SK-N-SH (cell line): Measurements from ENCODE around the gene CXCL3. TPM values are rescaled to one million over a fixed set of nuclear protein-coding genes. Genes with fewer than 3 reads are reported as not detected.

ENCODE experiments used
- CTCF ChIA-PET: fragments of 300-600, 350-600 bp; formaldehyde crosslinking; extraction: SDS; loops from one replicate; lab custom pipeline; 2021; lab: Yijun Ruan, JAX
- POLR2A ChIA-PET: fragments of 350-600 bp; sonication (Branson Sonifier 250); formaldehyde crosslinking; extraction: SDS; loops from one replicate; lab custom pipeline; 2020; ENCODE audit warnings: antibody characterized with exemption, inconsistent platforms; lab: Yijun Ruan, JAX
- DNase-seq: peaks from one replicate; pipeline ENCODE4 v3.0.0; 2012
- H2AFZ ChIP-seq: fragments of 200-600 bp; sonication (generic); 2 replicates; pipeline ENCODE4 v1.8.1; 2016; ENCODE audit warnings: antibody characterized with exemption, mild to moderate bottlenecking, low read depth
- H3F3A ChIP-seq: fragments of 200-600 bp; sonication (generic); replicated peaks from 2 replicates; pipeline ENCODE3; 2016; ENCODE audit warnings: antibody characterized with exemption, mild to moderate bottlenecking; ENCODE audit not compliant: insufficient read depth
- H3K27ac ChIP-seq, 2 experiments: fragments of 200-500 bp in 1 of 2; fragments of 200-600 bp in 1 of 2; sonication (Bioruptor generic) in 1 of 2; sonication (generic), shearing (Covaris generic) in 1 of 2; 2 replicates each; pipeline versions ENCODE4 v1.5.1 to v1.6.1; 2014 to 2016; ENCODE audit warnings: low read depth in 2 of 2, inconsistent platforms in 1 of 2, low read length in 1 of 2, mild to moderate bottlenecking in 1 of 2, mixed read lengths in 1 of 2
- H3K27me3 ChIP-seq: fragments of 200-600 bp; sonication (generic), shearing (Covaris generic); 2 replicates; pipeline ENCODE4 v1.6.1; 2016; ENCODE audit warnings: mixed run types; ENCODE audit not compliant: insufficient read depth
- H3K36me3 ChIP-seq, 2 experiments: fragments of 200-500 bp in 1 of 2; fragments of 200-600 bp in 1 of 2; sonication (Bioruptor generic) in 1 of 2; sonication (generic) in 1 of 2; replicated peaks in 1 of 2; 2 replicates each; pipeline versions ENCODE3 to v1.5.1; 2014 to 2016; ENCODE audit warnings: low read length in 1 of 2, mild to moderate bottlenecking in 1 of 2; ENCODE audit not compliant: insufficient read depth in 2 of 2, control insufficient read depth in 1 of 2
- H3K4me1 ChIP-seq, 2 experiments: fragments of 200-500 bp in 1 of 2; fragments of 200-600 bp in 1 of 2; sonication (Bioruptor generic) in 1 of 2; sonication (generic), shearing (Covaris generic) in 1 of 2; 2 replicates each; pipeline versions ENCODE4 v1.5.1 to v1.6.1; 2014 to 2016; ENCODE audit warnings: low read depth in 1 of 2, low read length in 1 of 2, mixed run types in 1 of 2; ENCODE audit not compliant: insufficient read depth in 2 of 2, control insufficient read depth in 1 of 2
- H3K4me2 ChIP-seq: fragments of 200-600 bp; sonication (generic), shearing (Covaris generic); 2 replicates; pipeline ENCODE4 v1.6.1; 2017; ENCODE audit warnings: mixed run types
- H3K4me3 ChIP-seq, 2 experiments: fragments of 200-500 bp in 1 of 2; fragments of 200-600 bp in 1 of 2; sonication (Bioruptor generic) in 1 of 2; sonication (generic), shearing (Covaris generic) in 1 of 2; 2 replicates each; pipeline versions ENCODE4 v1.5.1 to v1.8.1; 2014 to 2016; ENCODE audit warnings: low read depth in 2 of 2, inconsistent platforms in 1 of 2, low read length in 1 of 2, mild to moderate bottlenecking in 1 of 2, mixed read lengths in 1 of 2, moderate library complexity in 1 of 2
- H3K79me2 ChIP-seq: fragments of 200-600 bp; sonication (generic); 2 replicates; pipeline ENCODE4 v1.8.1; 2017; ENCODE audit warnings: mild to moderate bottlenecking; ENCODE audit not compliant: insufficient read depth
- H3K9ac ChIP-seq: fragments of 200-600 bp; sonication (generic); 2 replicates; pipeline ENCODE4 v1.6.1; 2017; ENCODE audit warnings: mixed run types
- H3K9me2 ChIP-seq: fragments of 200-600 bp; sonication (generic); 2 replicates; pipeline ENCODE4 v1.6.1; 2017; ENCODE audit warnings: mixed run types
- H3K9me3 ChIP-seq: fragments of 200-600 bp; sonication (generic); 2 replicates; pipeline ENCODE4 v1.6.1; 2017; ENCODE audit warnings: mixed run types, mild to moderate bottlenecking, moderate library complexity
- H4K20me1 ChIP-seq: fragments of 200-600 bp; sonication (generic); 2 replicates; pipeline ENCODE4 v1.6.1; 2017; ENCODE audit warnings: mild to moderate bottlenecking, mixed run types; ENCODE audit not compliant: insufficient read depth
- CHD2 ChIP-seq: fragments of 150-350 bp; IDR thresholded peaks from 2 replicates; pipeline ENCODE4 v1.6.1; 2018; ENCODE audit warnings: low read length; ENCODE audit not compliant: partially characterized antibody
- ELF1 ChIP-seq: IDR thresholded peaks from 2 replicates; pipeline ENCODE4 v1.4.0; 2012
- EP300 ChIP-seq, 2 experiments: IDR thresholded peaks; 2 replicates each; pipeline versions ENCODE4 v1.4.0 to v1.6.1; 2012; ENCODE audit warnings: borderline replicate concordance in 1 of 2, low read depth in 1 of 2, low read length in 1 of 2
- EZH2phosphoT487 ChIP-seq: fragments of 200-600 bp; sonication (generic); IDR thresholded peaks from 2 replicates; pipeline ENCODE4 v1.6.1; 2017; ENCODE audit warnings: low read depth, mixed run types, mild to moderate bottlenecking, antibody characterized with exemption, moderate library complexity, borderline replicate concordance
- FOXM1 ChIP-seq: IDR thresholded peaks from 2 replicates; pipeline ENCODE4 v1.4.0; 2012; ENCODE audit warnings: low read depth, mild to moderate bottlenecking
- GABPA ChIP-seq: IDR thresholded peaks from 2 replicates; pipeline ENCODE4 v1.4.0; 2012; ENCODE audit warnings: low read depth, mild to moderate bottlenecking
- GATA2 ChIP-seq: sonication (generic); formaldehyde crosslinking; IDR thresholded peaks from 2 replicates; pipeline ENCODE4 v1.5.0; 2020; ENCODE audit warnings: mild to moderate bottlenecking, missing genetic modification reagents
- IRF3 ChIP-seq: fragments of 150-350 bp; IDR thresholded peaks from 2 replicates; pipeline ENCODE4 v1.6.1; 2016; ENCODE audit warnings: mild to moderate bottlenecking, low read depth, low read length
- JUND ChIP-seq: IDR thresholded peaks from 2 replicates; pipeline ENCODE4 v1.4.0; 2012
- MAX ChIP-seq: IDR thresholded peaks from 2 replicates; pipeline ENCODE4 v1.4.0; 2012; ENCODE audit warnings: low read depth
- MEF2A ChIP-seq: IDR thresholded peaks from 2 replicates; pipeline ENCODE4 v1.4.0; 2012; ENCODE audit warnings: low read depth, borderline replicate concordance
- MXI1 ChIP-seq: IDR thresholded peaks from 2 replicates; pipeline ENCODE4 v1.6.1; 2012; ENCODE audit warnings: mild to moderate bottlenecking, low read depth, low read length, improper control_type of control experiment
- NRF1 ChIP-seq: IDR thresholded peaks from 2 replicates; pipeline ENCODE4 v1.6.1; 2012; ENCODE audit warnings: low read depth, mild to moderate bottlenecking, low read length
- PBX3 ChIP-seq: IDR thresholded peaks from 2 replicates; pipeline ENCODE4; 2012
- POLR2AphosphoS5 ChIP-seq: IDR thresholded peaks from 2 replicates; pipeline ENCODE4 v1.6.1; 2012; ENCODE audit warnings: low read depth, low read length
- RCOR1 ChIP-seq: fragments of 150-350 bp; IDR thresholded peaks from 2 replicates; pipeline ENCODE4 v1.6.1; 2017; ENCODE audit warnings: antibody characterized with exemption, low read length
- RFX5 ChIP-seq: IDR thresholded peaks from 2 replicates; pipeline ENCODE4 v1.6.1; 2012; ENCODE audit warnings: mild to moderate bottlenecking, improper control_type of control experiment, low read length
- RXRA ChIP-seq: IDR thresholded peaks from 2 replicates; pipeline ENCODE4 v1.4.0; 2012; ENCODE audit warnings: low read depth, mild to moderate bottlenecking, borderline replicate concordance
- SMC3 ChIP-seq: IDR thresholded peaks from 2 replicates; pipeline ENCODE4 v1.6.1; 2012; ENCODE audit warnings: low read depth, low read length, improper control_type of control experiment
- TAF1 ChIP-seq: IDR thresholded peaks from 2 replicates; pipeline ENCODE4 v1.6.1; 2012; ENCODE audit warnings: low read depth, mild to moderate bottlenecking, low read length, moderate library complexity, borderline replicate concordance
- TCF12 ChIP-seq: IDR thresholded peaks from 2 replicates; pipeline ENCODE4 v1.4.0; 2012
- TEAD4 ChIP-seq: IDR thresholded peaks from 2 replicates; pipeline ENCODE4 v1.4.0; 2012; ENCODE audit warnings: mild to moderate bottlenecking, borderline replicate concordance; ENCODE audit not compliant: insufficient read depth
- USF1 ChIP-seq: IDR thresholded peaks from 2 replicates; pipeline ENCODE4 v1.4.0; 2012; ENCODE audit warnings: low read depth, borderline replicate concordance
- USF2 ChIP-seq: fragments of 150-350 bp; IDR thresholded peaks from 2 replicates; pipeline ENCODE4 v1.6.1; 2017; ENCODE audit warnings: antibody characterized with exemption, low read length, low read depth, borderline replicate concordance
- YY1 ChIP-seq: IDR thresholded peaks from 2 replicates; pipeline ENCODE4 v1.4.0; 2012; ENCODE audit warnings: low read depth, mild to moderate bottlenecking
- WGBS: methylation state at CpG from one replicate; pipeline ENCODE4 v1.1.6; 2017; ENCODE audit warnings: low lambda C conversion rate; 5-methylcytosine and 5-hydroxymethylcytosine counted together
- polyA plus RNA-seq, 3 experiments: library from polyadenylated mRNA; depleted of rRNA; stranded (reverse); fragments of >200 nt; gene quantifications; 2 replicates each; pipeline ENCODE4 v1.2.3, GENCODE V29; 2012

The CXCL3 gene
- polyA plus RNA-seq, 1 of the 3 experiments (the other 2 are of a cell fraction) = 0.31 TPM

- Histone ChIP-seq H3K4me1 (no peaks in the 10 kb centered on the region), H3K27ac (no peak overlapping the region), H3F3A (no peaks in the 10 kb centered on the region), H3K9me2 (no peaks in the 10 kb centered on the region), H3K27me3 (no peaks in the 10 kb centered on the region; the same call in 1 of the 2 replicates), H3K9me3 (no peaks in the 10 kb centered on the region), H4K20me1 (no peaks in the 10 kb centered on the region), H2AFZ (no peak overlapping the region), H3K9ac (no peak overlapping the region), H3K36me3 (no peaks in the 10 kb centered on the region), H3K4me2 (no peak overlapping the region), H3K79me2 (no peaks in the 10 kb centered on the region), H3K4me3 (no peak overlapping the region)
- TF ChIP-seq CHD2 = no peak
- no peak for TF ChIP-seq POLR2AphosphoS5
- TF ChIP-seq MXI1 = no peak
- no peak for TF ChIP-seq RFX5
- no peak for TF ChIP-seq RXRA
- no peak for TF ChIP-seq USF1
- TF ChIP-seq YY1 = no peak
- TF ChIP-seq EP300 (IDR thresholded peaks at IDR 0.05; ENCODE audit: borderline replicate concordance in 1 of 2, low read depth in 1 of 2, low read length in 1 of 2) = no peak
- TF ChIP-seq FOXM1 = no peak
- no peak for TF ChIP-seq ELF1
- no peak for TF ChIP-seq PBX3
- no peak for TF ChIP-seq TCF12
- TF ChIP-seq TAF1 = no peak
- no peak for TF ChIP-seq MEF2A
- no peak for TF ChIP-seq GATA2 (CRISPR knock-in tag)
- TF ChIP-seq MAX = no peak
- ChIA-PET CTCF (no interaction called here), POLR2A (no interaction called here)
- WGBS = 12% methylated on average over 4 of the region's 4 CpGs
- DNase-seq = no peak
Observed at GRCh38 chr4:74012130-74012529, 26.4 kb downstream of the CXCL3 start.

- Histone ChIP-seq H3K36me3 (no peaks in the 10 kb centered on the region), H3K27ac (no peak overlapping the region), H3K4me1 (no peaks in the 10 kb centered on the region), H3K79me2 (no peaks in the 10 kb centered on the region), H2AFZ (no peak overlapping the region), H3K9ac (no peak overlapping the region), H3K27me3 (no peaks in the 10 kb centered on the region; the same call in 1 of the 2 replicates), H3K9me3 (no peaks in the 10 kb centered on the region), H3K9me2 (no peaks in the 10 kb centered on the region), H4K20me1 (no peaks in the 10 kb centered on the region), H3K4me2 (no peak overlapping the region), H3F3A (no peaks in the 10 kb centered on the region), H3K4me3 (no peak overlapping the region)
- POLR2A ChIA-PET = no interaction called here
- CTCF ChIA-PET = interaction anchor here (1.0 kb wide), 1 partner anchor 11 kb away, joined by 4 read pairs; no protein-coding TSS in a partner anchor
- DNase-seq = no peak
- 9% methylated on average over 3 of the region's 3 CpGs for WGBS
- TF ChIP-seq TEAD4 (no peak), POLR2AphosphoS5 (no peak), MEF2A (no peak), USF2 (no peak), YY1 (no peak), EZH2phosphoT487 (no peak), IRF3 (no peak), USF1 (no peak), GABPA (no peak), MAX (no peak), ELF1 (no peak), JUND (no peak), EP300 (IDR thresholded peaks at IDR 0.05; ENCODE audit: borderline replicate concordance in 1 of 2, low read depth in 1 of 2, low read length in 1 of 2) (no peak), SMC3 (no peak), NRF1 (no peak), RCOR1 (no peak)
Observed at GRCh38 chr4:74009307-74009706, 29.2 kb downstream of the CXCL3 start.
